Smooth muscle cell (in vitro differentiated cells): ENCODE data around the gene OR4C6. TPM values are rescaled to one million over a fixed set of nuclear protein-coding genes. Genes with fewer than 3 reads are reported as not detected.

Experiments
- DNase-seq: peaks from one replicate; lab custom pipeline; 2025; ENCODE audit not compliant: unreplicated experiment; lab: John Stamatoyannopoulos, UW
- H2AFZ ChIP-seq: fragments of 200-600 bp; sonication (generic); 2 replicates; pipeline ENCODE4 v1.6.0; 2016; ENCODE audit warnings: antibody characterized with exemption, low read depth, mild to moderate bottlenecking
- H3F3A ChIP-seq: fragments of 200-600 bp; sonication (generic); 2 replicates; pipeline ENCODE4 v1.6.0; 2017; ENCODE audit warnings: antibody characterized with exemption, low read depth
- H3K27ac ChIP-seq: fragments of 200-600 bp; sonication (generic); 2 replicates; pipeline ENCODE4 v1.5.1; 2016; ENCODE audit warnings: low read depth, mild to moderate bottlenecking
- H3K27me3 ChIP-seq: fragments of 200-600 bp; sonication (generic); 2 replicates; pipeline ENCODE4 v1.6.1; 2016; ENCODE audit warnings: low read depth, mild to moderate bottlenecking
- H3K36me3 ChIP-seq: fragments of 200-600 bp; sonication (generic); 2 replicates; pipeline ENCODE4 v1.5.1; 2016; ENCODE audit warnings: low read depth
- H3K4me1 ChIP-seq: fragments of 200-600 bp; sonication (generic); 2 replicates; pipeline ENCODE4 v1.5.1; 2016; ENCODE audit warnings: low read depth
- H3K4me2 ChIP-seq: fragments of 200-600 bp; sonication (generic); 2 replicates; pipeline ENCODE4 v1.6.0; 2016; ENCODE audit warnings: mild to moderate bottlenecking
- H3K4me3 ChIP-seq: fragments of 200-600 bp; sonication (generic); 2 replicates; pipeline ENCODE4 v1.5.1; 2016; ENCODE audit warnings: mild to moderate bottlenecking
- H3K79me2 ChIP-seq: fragments of 200-600 bp; sonication (generic); 2 replicates; pipeline ENCODE4 v1.6.0; 2016; ENCODE audit warnings: low read depth, mild to moderate bottlenecking
- H3K9ac ChIP-seq: fragments of 200-600 bp; sonication (generic); 2 replicates; pipeline ENCODE4 v1.6.0; 2016; ENCODE audit warnings: low read depth
- H3K9me3 ChIP-seq: fragments of 200-600 bp; sonication (generic); replicated peaks from 2 replicates; pipeline ENCODE4 v1.5.1; 2016; ENCODE audit warnings: low read depth
- H4K20me1 ChIP-seq: fragments of 200-600 bp; sonication (generic); 2 replicates; pipeline ENCODE4 v1.6.0; 2016; ENCODE audit warnings: low read depth
- CTCF ChIP-seq: fragments of 200-600 bp; sonication (generic); IDR thresholded peaks from 2 replicates; pipeline ENCODE4 v1.5.1; 2017; ENCODE audit warnings: borderline replicate concordance, mild to moderate bottlenecking, antibody characterized with exemption; ENCODE audit not compliant: insufficient read depth, poor library complexity, severe bottlenecking
- WGBS: methylation state at CpG from one replicate; pipeline ENCODE4 v1.1.7; 2016; ENCODE audit warnings: low lambda C conversion rate; 5-methylcytosine and 5-hydroxymethylcytosine counted together
- polyA plus RNA-seq: library from polyadenylated mRNA; unstranded; fragments of >200 nt; fragmentation: Nextera tagmentation; extraction: Ambion mirVana; gene quantifications from 2 replicates; pipeline ENCODE4 v1.2.1, GENCODE V29; 2016
- total RNA-seq: library from RNA; depleted of rRNA; stranded (reverse); fragments of >200 nt; gene quantifications from 2 replicates; pipeline ENCODE4 v1.2.3, GENCODE V29; 2014

OR4C6 gene
- total and polyA plus RNA-seq, 2 experiments from 2014 or later = not detected

- no peaks in the 10 kb centered on the region for H3K9me3 ChIP-seq
- no peak overlapping the region for H2AFZ ChIP-seq
- no peak for TF ChIP-seq CTCF
- no peaks in the 10 kb centered on the region for H4K20me1 ChIP-seq
- no peak overlapping the region for H3K9ac ChIP-seq
- H3F3A ChIP-seq = no peaks in the 10 kb centered on the region
- no peak overlapping the region for H3K4me3 ChIP-seq
- no peak overlapping the region for H3K27ac ChIP-seq
- 86% methylated on average over 1 of the region's 1 CpG for WGBS
- H3K4me1 ChIP-seq = no peaks in the 10 kb centered on the region
- H3K36me3 ChIP-seq = no peaks in the 10 kb centered on the region
- H3K79me2 ChIP-seq = no peaks in the 10 kb centered on the region
- H3K27me3 ChIP-seq = no peaks in the 10 kb centered on the region
- H3K4me2 ChIP-seq = no peak overlapping the region
- DNase-seq = no peak
These were observed 9.4 kb upstream of the OR4C6 start for GRCh38 chr11:55652560-55652959.

- Histone ChIP-seq H3K27me3 (no peaks in the 10 kb centered on the region), H3K9me3 (no peaks in the 10 kb centered on the region), H3K27ac (no peak overlapping the region), H3F3A (no peaks in the 10 kb centered on the region), H3K79me2 (no peaks in the 10 kb centered on the region), H3K4me3 (no peak overlapping the region), H3K4me1 (no peaks in the 10 kb centered on the region), H3K9ac (no peak overlapping the region), H2AFZ (no peak overlapping the region), H4K20me1 (no peaks in the 10 kb centered on the region), H3K4me2 (no peak overlapping the region), H3K36me3 (no peaks in the 10 kb centered on the region)
- no peak for DNase-seq
- no peak for TF ChIP-seq CTCF
These were observed 6.9 kb upstream of the OR4C6 start for GRCh38 chr11:55655096-55655495.

GRCh38 chr11:55658031-55658573 lies 3.9 kb upstream of the OR4C6 start:
- WGBS = 87% methylated on average over 2 of the region's 2 CpGs
- H3K27me3 ChIP-seq = no peaks in the 10 kb centered on the region
- H3F3A ChIP-seq = no peaks in the 10 kb centered on the region
- no peak overlapping the region for H3K27ac ChIP-seq
- no peak overlapping the region for H2AFZ ChIP-seq
- no peaks in the 10 kb centered on the region for H3K9me3 ChIP-seq
- H3K4me3 ChIP-seq = no peak overlapping the region
- no peaks in the 10 kb centered on the region for H3K4me1 ChIP-seq
- no peak for DNase-seq
- no peaks in the 10 kb centered on the region for H3K79me2 ChIP-seq
- H3K4me2 ChIP-seq = no peak overlapping the region
- H4K20me1 ChIP-seq = no peaks in the 10 kb centered on the region
- H3K9ac ChIP-seq = no peak overlapping the region
- no peak for TF ChIP-seq CTCF
- H3K36me3 ChIP-seq = no peaks in the 10 kb centered on the region

GRCh38 chr11:55658608-55659007 lies 3.4 kb upstream of the OR4C6 start:
- H4K20me1 ChIP-seq = no peaks in the 10 kb centered on the region
- 35% methylated on average over 1 of the region's 1 CpG for WGBS
- H3K4me3 ChIP-seq = no peak overlapping the region
- H3F3A ChIP-seq = no peaks in the 10 kb centered on the region
- no peak overlapping the region for H3K27ac ChIP-seq
- H3K36me3 ChIP-seq = no peaks in the 10 kb centered on the region
- TF ChIP-seq CTCF = no peak
- no peaks in the 10 kb centered on the region for H3K79me2 ChIP-seq
- no peaks in the 10 kb centered on the region for H3K4me1 ChIP-seq
- DNase-seq = no peak
- no peak overlapping the region for H3K4me2 ChIP-seq
- H2AFZ ChIP-seq = no peak overlapping the region
- no peaks in the 10 kb centered on the region for H3K9me3 ChIP-seq
- no peaks in the 10 kb centered on the region for H3K27me3 ChIP-seq
- no peak overlapping the region for H3K9ac ChIP-seq
